Hematopoietic multipotent progenitor cell treated with erythropoietin and hydrocortisone succinate and interleukin-3 and kit ligand, for 6 days (in vitro differentiated cells): ENCODE measurements around the gene PRR12.

Source experiments
- DNase-seq: peaks from one replicate; pipeline ENCODE4 v3.0.0-alpha.2; 2015

The PRR12 gene

DNA sequence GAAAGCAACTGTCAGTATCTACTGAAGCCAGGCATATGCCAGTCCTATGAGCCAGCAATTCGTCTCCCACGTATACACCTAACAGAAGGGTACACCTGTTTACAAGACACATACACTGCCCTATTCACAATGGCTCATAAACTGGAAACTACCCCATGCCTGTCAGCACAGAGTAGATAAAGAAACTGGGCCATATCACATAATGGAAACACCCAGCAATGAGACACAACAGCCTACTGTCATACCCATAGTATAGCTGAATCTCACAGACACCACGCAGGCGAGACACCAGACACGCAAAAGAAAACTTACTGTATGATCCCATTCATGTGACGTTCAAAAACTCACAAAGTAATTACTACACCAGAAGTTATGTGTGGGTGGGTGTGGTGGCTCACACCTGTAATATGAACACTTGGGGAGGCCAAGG, 26.4 kb upstream of the PRR12 start:
- DNase-seq: peak; percentile 64

- DNase-seq: peak; percentile 69
These were observed 25.7 kb upstream of the PRR12 start for GRCh38 chr19:49565261-49565660.

DNA sequence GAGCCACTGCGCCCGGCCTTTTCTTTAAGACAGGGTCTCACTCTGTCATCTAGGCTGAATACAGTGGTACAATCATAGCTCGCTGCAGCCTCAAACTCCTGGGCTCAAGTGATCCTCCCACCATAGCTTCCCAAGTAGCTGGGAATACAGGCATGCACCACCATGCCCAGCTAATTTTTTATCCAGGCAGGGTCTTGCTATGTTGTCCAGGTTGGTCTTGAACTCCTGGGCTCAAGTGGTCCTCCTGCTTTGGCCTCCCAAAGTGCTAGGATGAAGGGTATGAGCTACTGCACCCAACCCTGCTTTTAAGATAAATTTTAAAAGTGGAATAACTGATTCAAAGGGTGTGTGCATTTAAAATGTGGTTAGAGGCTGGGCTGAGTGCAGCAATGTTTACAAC, 24.7 kb upstream of the PRR12 start:
- DNase-seq: no peak

DNA sequence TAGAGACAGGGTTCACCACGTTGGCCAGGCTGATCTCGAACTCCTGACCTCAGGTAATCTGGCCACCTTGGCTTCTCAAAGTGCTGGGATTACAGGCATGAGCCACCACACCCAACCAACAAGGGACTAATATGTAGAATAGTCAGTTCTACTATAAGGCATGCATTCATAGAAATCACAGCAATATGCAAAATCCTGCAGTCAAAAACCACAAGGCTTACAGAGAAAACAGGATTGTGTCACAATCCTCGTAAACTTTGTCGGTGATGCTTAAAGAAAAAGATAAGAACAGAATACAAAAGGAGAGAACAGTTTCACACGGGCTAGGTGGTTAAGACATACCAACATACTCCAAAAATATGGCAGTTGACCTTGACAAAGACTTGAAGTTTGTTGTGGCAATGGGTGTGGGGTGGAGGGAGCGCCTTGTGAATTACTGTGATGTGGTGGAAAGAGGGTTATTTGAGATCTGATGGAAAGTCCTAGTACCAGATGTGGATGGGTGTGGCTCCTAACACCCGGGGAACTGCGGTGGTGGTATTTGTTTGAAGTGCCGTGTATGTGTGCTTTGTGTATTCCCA, 23.0 kb upstream of the PRR12 start:
- DNase-seq: peak; percentile 80

DNA sequence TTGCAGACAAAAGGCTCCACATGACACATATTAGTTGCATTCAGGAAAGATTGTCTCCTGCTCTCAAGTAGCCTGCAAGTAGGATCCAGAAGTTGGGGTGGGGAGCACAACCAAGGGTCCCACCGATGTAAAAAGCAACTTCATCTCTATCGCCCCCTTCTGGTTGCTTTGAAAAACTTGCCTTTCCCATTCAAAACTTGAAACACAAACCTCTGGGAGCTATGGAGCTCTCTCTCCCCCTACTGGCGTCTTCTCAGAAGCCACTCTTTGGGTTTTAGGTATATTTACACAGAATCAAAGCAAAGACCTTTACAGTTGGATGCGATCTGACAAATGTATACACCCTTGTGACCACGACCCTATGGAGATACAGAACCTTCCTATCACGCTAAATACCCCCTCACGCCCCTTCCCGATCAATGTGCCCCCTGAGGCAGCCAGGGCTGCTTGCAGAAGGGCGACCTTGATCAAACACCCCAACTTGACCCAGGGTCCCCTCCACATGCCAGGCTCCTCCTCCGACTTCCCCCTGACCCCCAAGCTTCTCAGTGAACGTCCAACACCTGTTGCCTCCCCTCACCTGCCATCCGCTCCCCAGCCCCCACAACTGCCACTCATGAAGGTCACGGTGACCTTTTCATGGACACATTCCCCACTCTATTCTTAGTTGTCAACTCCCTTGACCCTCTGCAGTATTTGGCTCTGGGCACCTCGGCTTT, 20.7 kb upstream of the PRR12 start:
- peak; percentile 96 for DNase-seq

GRCh38 chr19:49570997-49571676, 19.8 kb upstream of the PRR12 start:
- DNase-seq: peak; percentile 55

DNA sequence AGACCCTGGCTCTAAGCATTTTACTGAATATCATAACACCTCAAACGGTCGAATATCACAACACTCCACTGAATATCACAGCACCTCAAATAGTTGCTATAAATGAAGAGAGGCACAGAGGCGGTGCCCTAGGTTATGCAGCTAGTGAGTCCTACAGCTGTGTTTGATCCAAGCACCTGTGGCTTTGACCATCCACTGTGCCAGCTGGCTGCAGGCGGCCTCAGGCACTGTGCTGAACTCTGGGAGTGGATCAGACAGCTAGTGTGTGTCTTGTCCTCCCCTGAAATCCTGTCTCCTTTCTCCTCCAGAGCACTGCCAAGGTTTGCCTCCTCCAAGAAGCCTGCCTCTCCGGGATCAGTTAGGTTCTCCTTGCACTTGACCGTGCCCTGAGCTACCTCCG, 18.0 kb upstream of the PRR12 start:
- DNase-seq: no peak

- no peak for DNase-seq
These were observed 17.6 kb upstream of the PRR12 start for GRCh38 chr19:49573425-49573824.

DNA sequence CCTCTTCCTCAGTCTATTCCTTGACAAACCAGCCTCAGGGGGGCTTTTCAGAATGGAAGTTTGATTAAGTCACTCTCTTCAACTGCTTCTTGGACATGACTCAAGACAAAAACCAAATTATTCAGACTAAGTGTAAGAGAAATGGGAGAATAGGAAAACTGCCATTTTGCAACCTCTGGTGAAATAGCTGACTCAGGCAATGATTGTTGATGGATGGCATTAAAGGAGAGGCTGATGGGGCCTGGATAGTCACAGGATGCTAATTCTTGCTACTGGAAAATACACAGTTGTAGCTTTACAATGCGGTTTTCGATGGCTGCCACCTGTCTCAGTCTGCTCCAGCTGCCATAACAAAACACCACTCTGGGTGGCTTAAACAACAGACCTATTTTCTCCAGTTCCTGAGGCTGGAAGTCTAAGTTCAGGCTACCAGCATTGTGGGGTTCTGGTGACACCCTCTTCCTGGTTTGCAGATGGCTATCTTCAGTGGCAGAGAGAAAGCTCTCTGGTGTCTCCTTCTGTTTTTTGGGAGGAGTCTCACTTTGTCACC, 16.7 kb upstream of the PRR12 start:
- peak; percentile 36 for DNase-seq

GRCh38 chr19:49579193-49579592, 11.8 kb upstream of the PRR12 start:
- DNase-seq: peak; percentile 25

DNA sequence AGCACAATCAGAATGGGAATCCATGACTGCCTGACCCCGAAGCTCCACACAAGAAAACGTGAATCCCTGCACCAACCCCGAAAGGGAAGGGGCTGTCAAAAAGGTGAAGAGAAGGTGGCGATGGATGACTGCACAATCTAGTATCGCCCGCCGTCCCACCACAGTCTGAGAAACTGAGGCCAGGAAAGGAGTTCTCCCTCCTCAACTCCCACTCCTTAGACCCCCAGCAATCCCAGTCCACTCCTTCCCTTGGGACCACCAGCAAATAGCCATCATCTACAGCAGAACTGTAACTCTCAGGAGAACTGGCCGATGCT, 11.1 kb upstream of the PRR12 start:
- DNase-seq: peak; percentile 23

- DNase-seq: peak; percentile 98
These were observed 10.5 kb upstream of the PRR12 start, which contains the start of gene NOSIP for GRCh38 chr19:49580264-49581006. TSS of gene NOSIP (minus strand) at chr19:49580556. CDS start at chr19:49560691, 19,865 bp downstream.

DNA sequence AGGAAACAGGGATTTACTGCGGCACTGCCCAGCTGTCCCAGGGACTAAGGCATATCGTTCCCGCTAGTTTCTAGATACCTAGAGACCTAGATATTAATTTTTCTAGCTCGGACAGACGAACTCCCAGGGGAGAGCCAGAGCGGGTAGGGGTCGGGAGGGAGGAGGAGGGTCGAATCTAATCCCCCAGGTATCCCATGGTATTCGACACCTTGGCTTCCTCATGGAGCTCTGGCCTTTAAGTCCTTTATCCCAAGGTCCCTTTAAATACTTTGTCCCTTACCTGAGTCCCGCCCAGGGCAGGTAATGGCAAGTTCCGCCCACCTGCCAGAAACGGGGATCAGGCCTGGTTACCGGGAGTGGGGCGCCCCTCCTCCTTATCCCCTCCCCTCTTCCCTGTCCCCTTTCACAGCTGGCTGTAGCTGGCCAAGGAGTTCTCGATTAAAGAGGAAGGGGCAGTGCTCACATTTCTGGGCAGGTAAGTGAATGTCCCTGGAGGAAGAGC, 9.9 kb upstream of the PRR12 start, which contains the start of gene PRRG2:
TSS of gene PRRG2 (plus strand) at position 310 of the 502 bp plus-strand sequence. CDS start 1,904 bp downstream, outside the sequence.
- no peak for DNase-seq

- no peak for DNase-seq
These were observed 7.7 kb upstream of the PRR12 start for GRCh38 chr19:49583239-49583638.

- no peak for DNase-seq
These were observed 6.0 kb upstream of the PRR12 start for GRCh38 chr19:49585023-49585422.

DNA sequence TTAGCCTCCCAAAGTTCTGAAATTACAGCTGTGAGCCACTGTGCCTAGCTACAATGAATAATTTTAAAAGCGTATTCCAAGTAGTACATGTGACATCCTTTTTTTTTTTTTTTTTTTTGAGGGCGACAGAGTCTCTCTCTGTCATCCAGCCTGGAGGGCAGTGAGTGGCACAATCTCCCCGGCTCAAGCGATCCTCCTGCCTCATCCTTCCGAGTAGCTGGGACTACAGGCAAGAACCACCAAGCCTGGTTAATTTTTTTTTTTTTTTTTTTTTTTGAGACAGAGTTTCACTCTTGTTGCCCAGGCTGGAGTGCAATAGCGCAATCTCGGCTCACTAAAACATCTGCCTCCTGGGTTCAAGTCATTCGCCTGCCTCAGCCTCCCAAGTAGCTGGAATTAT, 3.8 kb upstream of the PRR12 start:
- no peak for DNase-seq

DNA sequence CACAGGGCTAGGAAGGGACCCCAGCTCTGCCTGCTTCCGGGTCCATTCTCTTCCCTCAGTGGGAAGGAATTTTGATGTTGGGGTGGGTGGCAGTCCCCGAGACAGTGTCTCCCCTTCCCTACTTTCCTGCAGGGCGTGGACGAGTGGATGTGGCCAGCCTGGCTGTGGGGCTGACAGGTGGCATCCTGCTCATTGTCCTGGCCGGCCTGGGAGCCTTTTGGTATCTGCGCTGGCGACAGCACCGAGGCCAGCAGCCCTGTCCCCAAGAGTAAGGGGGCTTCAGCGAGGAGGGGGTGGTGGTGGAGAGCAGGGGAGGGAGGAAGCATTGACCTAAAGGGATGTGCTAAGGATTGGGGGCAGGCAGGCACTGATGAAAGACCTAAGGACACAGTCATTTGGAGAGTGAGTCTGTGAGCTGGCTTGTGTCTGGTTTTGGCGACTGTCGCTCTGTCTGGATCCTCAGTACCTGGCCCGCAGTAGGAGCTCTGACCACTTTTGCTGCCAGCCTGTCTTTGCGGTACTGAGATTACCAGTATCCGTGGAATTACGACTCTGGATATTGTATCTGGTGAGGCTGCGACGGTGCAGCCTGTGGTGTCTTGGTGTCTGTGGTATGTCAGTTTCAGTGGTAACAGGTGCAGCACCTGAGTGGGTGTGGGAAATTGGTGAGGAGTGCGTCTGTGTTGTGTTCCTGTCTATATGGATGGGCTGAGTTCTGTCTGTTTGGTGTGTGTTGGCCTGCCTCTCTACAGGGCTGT, 2.4 kb upstream of the PRR12 start:
- DNase-seq: no peak

DNA sequence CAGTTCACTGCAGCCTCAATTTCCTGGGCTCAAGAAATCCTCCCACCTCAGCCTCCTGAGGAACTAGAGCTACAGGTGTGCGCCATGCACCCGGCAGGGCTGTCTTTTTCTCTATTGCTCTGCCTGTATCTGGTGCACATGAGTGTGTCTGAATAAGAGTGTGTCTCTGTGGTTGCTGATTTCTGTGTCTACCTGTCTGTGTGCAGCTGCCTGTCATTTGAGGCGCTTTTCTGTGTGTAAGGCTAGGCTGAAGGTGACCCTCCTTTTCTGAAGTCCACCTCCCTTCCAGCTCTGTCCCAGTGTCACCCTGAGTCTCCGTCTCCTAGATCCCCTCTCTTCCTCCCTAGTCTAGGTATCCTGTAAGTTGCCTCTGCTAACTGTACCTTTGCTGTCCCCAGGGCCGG, 1.5 kb upstream of the PRR12 start:
- no peak for DNase-seq

DNA sequence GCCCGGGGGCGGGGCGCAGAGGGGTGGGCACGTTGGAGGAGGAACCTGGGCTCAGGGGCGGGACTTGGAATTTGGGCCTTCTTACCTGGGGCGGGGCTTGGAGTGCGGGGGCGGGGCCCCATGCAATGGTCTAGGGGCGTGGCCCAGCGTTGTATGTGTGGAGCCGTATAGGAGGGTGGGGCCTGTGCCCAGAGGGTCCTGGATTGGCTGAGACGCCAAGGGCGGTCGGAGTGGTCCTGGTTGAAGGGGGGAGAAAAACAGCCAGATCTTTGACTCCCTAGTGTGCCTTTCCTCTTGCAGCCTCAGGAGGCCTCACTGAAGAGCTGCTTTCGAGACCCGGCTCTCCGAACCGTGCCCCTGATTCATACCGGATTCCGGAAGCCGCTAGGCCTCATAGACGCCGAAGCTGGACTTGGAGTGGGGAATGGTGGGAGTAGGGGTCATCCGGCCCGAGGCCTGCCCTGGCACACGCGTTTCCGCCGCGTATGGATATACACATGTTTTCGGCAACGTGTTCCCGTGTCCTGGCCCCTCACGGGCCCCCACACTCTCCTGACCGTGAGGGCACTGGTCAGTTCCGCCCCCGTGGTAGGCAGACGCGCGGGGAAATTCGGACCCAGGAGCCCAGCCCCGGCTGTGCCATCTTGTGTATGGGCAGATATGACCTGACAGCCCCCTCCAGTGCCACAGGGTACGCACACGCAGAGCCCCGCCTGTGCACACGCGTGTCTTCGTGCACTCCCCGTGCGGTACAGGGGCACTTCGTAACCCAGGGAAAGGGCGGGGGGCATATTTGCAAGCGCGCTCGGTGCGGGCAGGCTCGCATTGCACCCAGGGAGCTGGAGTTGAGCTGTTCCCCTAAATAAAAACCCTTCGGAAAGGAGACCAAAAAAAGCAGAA, 661 bp upstream of the PRR12 start:
- DNase-seq: peak; percentile 100

GRCh38 chr19:49591731-49592485, 926 bp downstream of the PRR12 start:
- peak; percentile 65 for DNase-seq
